Measurements from ENCODE around the gene CD4.

- no peak for TF ChIP-seq HDAC2 (IDR thresholded peaks at IDR 0.05)
- no peak for TF ChIP-seq EZH2 (IDR thresholded peaks at IDR 0.05; ENCODE audit: borderline replicate concordance, control insufficient read depth, low read depth, low read length)
- TF ChIP-seq FOXM1 (IDR thresholded peaks at IDR 0.05; ENCODE audit: low read depth, low read length), result no peak
- no peak for TF ChIP-seq CTCF (IDR thresholded peaks at IDR 0.05 in 2 of 3, conservative IDR thresholded peaks at IDR 0.05 in 1 of 3; ENCODE audit: control insufficient read depth in 2 of 3, extremely low read depth in 1 of 3, insufficient read depth in 1 of 3, low read depth in 3 of 3, low read length in 3 of 3)
- TF ChIP-seq MEF2A (IDR thresholded peaks at IDR 0.05; ENCODE audit: insufficient read depth, low read depth, low read length), result no peak
- no peak for TF ChIP-seq EP300 (IDR thresholded peaks at IDR 0.05; ENCODE audit: borderline replicate concordance in 1 of 2, control insufficient read depth in 1 of 2, low read depth in 2 of 2, low read length in 2 of 2)
- TF ChIP-seq CBFB (IDR thresholded peaks at IDR 0.05; ENCODE audit: low read depth), result no peak
- no peak for TF ChIP-seq FOS (IDR thresholded peaks at IDR 0.05; ENCODE audit: borderline replicate concordance, extremely low read depth, insufficient read length)
- TF ChIP-seq POLR2AphosphoS5 (IDR thresholded peaks at IDR 0.05; ENCODE audit: low read length), result no peak
- TF ChIP-seq TAF1 (IDR thresholded peaks at IDR 0.05; ENCODE audit: borderline replicate concordance, low read depth, low read length), result no peak
- no peak for TF ChIP-seq BCL3 (IDR thresholded peaks at IDR 0.05; ENCODE audit: borderline replicate concordance, insufficient read depth, low read depth, low read length, poor library complexity, severe bottlenecking)
Measured at GRCh38 chr12:6834254-6834653, 44.9 kb downstream of the CD4 start.

All from GM12878 (cell line).